ENCODE results near the gene ADISSP. TPM values are rescaled to one million over a fixed set of nuclear protein-coding genes. Genes with fewer than 3 reads are reported as not detected.

The ADISSP gene
- total RNA-seq, 1 donor from 2014 or later, result 23.5 TPM

DNA sequence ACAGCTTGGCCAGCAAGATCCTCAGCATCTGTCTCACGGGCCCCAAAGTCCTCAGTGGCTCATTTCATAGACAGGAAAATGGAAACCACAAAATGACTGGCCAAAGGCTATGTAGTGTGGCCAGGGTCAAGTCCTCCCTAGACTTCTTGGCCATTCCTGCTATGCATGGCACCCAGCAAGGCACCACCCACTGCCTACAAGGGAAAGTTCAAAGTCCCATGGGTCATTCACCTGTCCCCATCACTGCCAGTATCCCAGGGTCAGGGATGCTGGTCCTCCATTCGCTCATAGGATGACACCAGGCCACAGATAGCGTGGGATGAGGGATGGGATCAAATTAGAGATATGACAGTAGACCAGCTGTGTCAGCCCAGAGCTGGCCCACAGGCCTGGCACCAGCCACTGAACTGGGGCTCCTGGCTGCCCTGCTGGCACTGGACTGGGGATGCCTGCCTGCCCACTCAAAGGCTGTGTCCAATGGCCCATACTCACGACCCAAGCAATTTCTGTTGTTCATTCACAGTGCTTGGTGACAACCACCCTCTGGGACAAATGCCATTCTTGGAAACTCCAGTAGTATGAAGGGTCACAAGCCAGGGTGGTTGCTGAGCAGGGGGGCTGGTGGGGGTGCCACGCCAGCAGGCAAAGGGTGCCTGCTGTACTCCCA, 11.6 kb downstream of the ADISSP start:
- no peaks in the 10 kb centered on the region for H3K27me3 Mint-ChIP-seq (ENCODE audit: low read depth)
- H3K36me3 Mint-ChIP-seq (ENCODE audit: low read depth), result peaks cover 5% of the 10 kb centered on the region
- H3K4me3 Mint-ChIP-seq (ENCODE audit: unreplicated experiment), result no peak overlapping the region
- H3K4me1 Mint-ChIP-seq (ENCODE audit: low read depth), result peaks cover 2% of the 10 kb centered on the region
- H3K9me3 Mint-ChIP-seq (ENCODE audit: low read depth), result no peaks in the 10 kb centered on the region
- no peak overlapping the region for H3K27ac Mint-ChIP-seq (ENCODE audit: unreplicated experiment)
- TF ChIP-seq, protein P1, sequence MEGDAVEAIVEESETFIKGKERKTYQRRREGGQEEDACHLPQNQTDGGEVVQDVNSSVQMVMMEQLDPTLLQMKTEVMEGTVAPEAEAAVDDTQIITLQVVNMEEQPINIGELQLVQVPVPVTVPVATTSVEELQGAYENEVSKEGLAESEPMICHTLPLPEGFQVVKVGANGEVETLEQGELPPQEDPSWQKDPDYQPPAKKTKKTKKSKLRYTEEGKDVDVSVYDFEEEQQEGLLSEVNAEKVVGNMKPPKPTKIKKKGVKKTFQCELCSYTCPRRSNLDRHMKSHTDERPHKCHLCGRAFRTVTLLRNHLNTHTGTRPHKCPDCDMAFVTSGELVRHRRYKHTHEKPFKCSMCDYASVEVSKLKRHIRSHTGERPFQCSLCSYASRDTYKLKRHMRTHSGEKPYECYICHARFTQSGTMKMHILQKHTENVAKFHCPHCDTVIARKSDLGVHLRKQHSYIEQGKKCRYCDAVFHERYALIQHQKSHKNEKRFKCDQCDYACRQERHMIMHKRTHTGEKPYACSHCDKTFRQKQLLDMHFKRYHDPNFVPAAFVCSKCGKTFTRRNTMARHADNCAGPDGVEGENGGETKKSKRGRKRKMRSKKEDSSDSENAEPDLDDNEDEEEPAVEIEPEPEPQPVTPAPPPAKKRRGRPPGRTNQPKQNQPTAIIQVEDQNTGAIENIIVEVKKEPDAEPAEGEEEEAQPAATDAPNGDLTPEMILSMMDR (IDR thresholded peaks at IDR 0.05), result no peak
- no peak for DNase-seq (ENCODE audit: low spot score)

- DNase-seq (ENCODE audit: low spot score), result no peak
- Mint-ChIP-seq H3K4me3 (ENCODE audit: unreplicated experiment) (no peak overlapping the region), H3K4me1 (ENCODE audit: low read depth) (peaks cover 2% of the 10 kb centered on the region), H3K27me3 (ENCODE audit: low read depth) (no peaks in the 10 kb centered on the region), H3K9me3 (ENCODE audit: low read depth) (no peaks in the 10 kb centered on the region), H3K27ac (ENCODE audit: unreplicated experiment) (no peak overlapping the region), H3K36me3 (ENCODE audit: low read depth) (peaks cover 5% of the 10 kb centered on the region)
- TF ChIP-seq, protein P1 (IDR thresholded peaks at IDR 0.05), result no peak
Observed at GRCh38 chr20:3755269-3755668, 12.3 kb downstream of the ADISSP start.

DNA sequence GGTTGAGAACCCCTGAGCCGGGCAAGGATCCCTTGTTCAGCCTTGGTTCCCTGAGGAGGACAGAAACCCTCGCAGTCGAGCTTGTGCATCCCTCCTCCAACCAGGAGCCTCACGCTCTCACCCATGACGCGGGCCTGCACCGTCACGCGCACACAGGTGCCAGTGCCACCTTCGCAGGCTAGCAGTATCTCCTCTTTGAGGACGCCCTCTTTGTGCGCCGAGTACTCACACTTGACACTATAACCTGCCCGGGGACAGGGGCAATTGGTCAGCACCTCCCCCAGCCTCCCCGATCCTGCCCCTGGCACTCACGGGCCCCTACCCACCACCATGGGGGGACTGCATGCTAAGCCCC, 13.3 kb downstream of the ADISSP start:
- Mint-ChIP-seq H3K9me3 (ENCODE audit: low read depth) (no peaks in the 10 kb centered on the region), H3K27ac (ENCODE audit: unreplicated experiment) (no peak overlapping the region), H3K36me3 (ENCODE audit: low read depth) (peaks cover 5% of the 10 kb centered on the region), H3K4me1 (ENCODE audit: low read depth) (peaks cover 6% of the 10 kb centered on the region), H3K27me3 (ENCODE audit: low read depth) (peaks cover 2% of the 10 kb centered on the region), H3K4me3 (ENCODE audit: unreplicated experiment) (no peak overlapping the region)
- DNase-seq (ENCODE audit: low spot score), result no peak
- TF ChIP-seq, protein P1 (IDR thresholded peaks at IDR 0.05), result no peak

- no peak for DNase-seq (ENCODE audit: low spot score)
- peaks cover 5% of the 10 kb centered on the region for H3K36me3 Mint-ChIP-seq (ENCODE audit: low read depth)
- no peak overlapping the region for H3K4me3 Mint-ChIP-seq (ENCODE audit: unreplicated experiment)
- no peak overlapping the region for H3K27ac Mint-ChIP-seq (ENCODE audit: unreplicated experiment)
- no peaks in the 10 kb centered on the region for H3K9me3 Mint-ChIP-seq (ENCODE audit: low read depth)
- TF ChIP-seq, protein P1 (IDR thresholded peaks at IDR 0.05), result no peak
- peaks cover 6% of the 10 kb centered on the region for H3K4me1 Mint-ChIP-seq (ENCODE audit: low read depth)
- H3K27me3 Mint-ChIP-seq (ENCODE audit: low read depth), result peaks cover 2% of the 10 kb centered on the region
Observed at GRCh38 chr20:3753501-3754275, 13.9 kb downstream of the ADISSP start.

GRCh38 chr20:3753098-3753497, 14.5 kb downstream of the ADISSP start:
- Mint-ChIP-seq H3K4me1 (ENCODE audit: low read depth) (peaks cover 6% of the 10 kb centered on the region), H3K4me3 (ENCODE audit: unreplicated experiment) (no peak overlapping the region), H3K27ac (ENCODE audit: unreplicated experiment) (no peak overlapping the region), H3K36me3 (ENCODE audit: low read depth) (peaks cover 3% of the 10 kb centered on the region), H3K9me3 (ENCODE audit: low read depth) (no peaks in the 10 kb centered on the region), H3K27me3 (ENCODE audit: low read depth) (peaks cover 2% of the 10 kb centered on the region)
- DNase-seq (ENCODE audit: low spot score), result no peak
- TF ChIP-seq, protein P1 (IDR thresholded peaks at IDR 0.05), result peak; percentile 81
